NCI-H748 treated with DMSO at 0.1 percent for 48 hours (cell line): ENCODE data around the gene LAPTM5.

Experiments
- DNase-seq: peaks from one replicate; lab custom pipeline; 2025; lab: John Stamatoyannopoulos, UW

LAPTM5 gene

DNA sequence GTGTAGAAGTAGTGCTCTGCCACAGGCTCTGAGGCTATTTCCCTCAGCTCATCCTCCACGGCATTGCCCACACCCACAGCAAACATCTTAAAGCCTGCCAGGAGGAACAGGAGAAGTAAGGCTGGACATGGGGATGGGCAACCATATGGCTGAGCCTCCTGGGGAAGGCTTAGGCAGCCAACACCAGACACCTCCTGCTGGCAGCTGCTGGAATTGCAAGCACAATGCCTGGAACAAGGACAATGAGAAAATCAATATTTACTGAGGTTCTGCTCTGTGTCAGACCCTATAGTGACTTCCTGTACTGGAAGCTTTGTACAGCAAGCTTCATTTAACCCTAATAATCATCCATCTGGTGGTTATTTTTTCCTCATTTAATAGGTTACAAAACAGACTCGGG lies 42.4 kb downstream of the LAPTM5 start:
- DNase-seq, result no peak

GRCh38 chr1:30714536-30715090 lies 43.0 kb downstream of the LAPTM5 start:
- DNase-seq, result no peak

DNA sequence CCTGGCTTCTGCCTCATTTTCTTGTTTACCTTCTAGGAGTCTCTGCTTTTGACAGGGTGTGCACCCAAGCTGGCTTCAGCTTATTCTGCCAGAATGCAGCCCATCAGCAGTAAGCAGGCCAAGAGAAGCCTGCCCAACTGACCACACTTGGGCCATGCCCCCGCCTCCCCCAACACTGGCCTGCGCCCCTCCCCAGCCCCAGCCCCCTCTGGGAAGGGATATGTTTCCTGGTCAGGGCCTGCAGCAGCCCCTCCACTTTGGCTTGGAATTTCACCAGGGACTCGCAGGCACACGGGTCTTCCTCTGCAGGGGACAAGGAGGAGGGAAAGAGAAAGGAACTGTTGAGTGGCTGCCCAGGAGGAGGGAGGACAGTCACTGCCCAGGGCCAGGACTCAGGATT lies 43.5 kb downstream of the LAPTM5 start:
- DNase-seq, result no peak

- DNase-seq, result no peak
These were observed 44.3 kb downstream of the LAPTM5 start for GRCh38 chr1:30713311-30713710.

DNA sequence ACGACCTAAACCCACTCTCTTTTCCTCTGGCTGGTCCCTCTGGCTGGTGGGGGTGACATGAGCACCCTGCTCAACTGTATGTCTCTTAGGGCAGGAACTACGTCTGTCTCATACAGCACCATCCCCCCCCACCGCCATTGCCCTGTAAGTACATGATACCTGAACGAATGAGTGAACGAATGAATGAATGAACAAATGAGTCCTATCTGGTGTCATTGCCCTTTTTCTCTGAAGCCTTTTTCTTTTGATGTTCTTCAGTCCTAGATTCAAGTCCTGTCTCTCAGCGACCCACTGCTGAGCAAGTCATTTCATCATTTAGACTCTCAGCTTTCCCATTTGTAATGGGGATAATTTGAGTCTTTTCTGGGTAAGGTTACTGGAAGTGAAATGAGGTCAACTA lies 45.0 kb downstream of the LAPTM5 start:
- DNase-seq, result no peak

DNA sequence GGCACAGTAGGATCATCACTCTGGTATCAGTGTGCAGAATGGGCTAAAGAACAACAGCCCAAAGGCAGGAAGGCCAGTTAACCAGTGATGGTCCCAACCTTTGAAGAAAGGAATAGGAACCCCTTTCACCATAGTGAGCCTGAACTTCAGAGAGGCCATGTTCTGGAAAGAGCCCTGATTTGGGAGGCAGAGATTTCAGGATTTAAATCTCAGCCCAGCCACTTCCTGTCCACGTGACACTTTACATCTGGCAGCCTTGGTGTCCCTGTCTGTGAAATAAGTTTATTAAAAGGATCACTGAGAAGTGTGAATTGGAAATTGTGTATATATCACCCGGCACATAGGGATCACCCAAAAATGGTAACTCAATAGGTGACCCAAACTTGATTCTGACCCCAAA lies 47.2 kb downstream of the LAPTM5 start:
- no peak for DNase-seq

DNA sequence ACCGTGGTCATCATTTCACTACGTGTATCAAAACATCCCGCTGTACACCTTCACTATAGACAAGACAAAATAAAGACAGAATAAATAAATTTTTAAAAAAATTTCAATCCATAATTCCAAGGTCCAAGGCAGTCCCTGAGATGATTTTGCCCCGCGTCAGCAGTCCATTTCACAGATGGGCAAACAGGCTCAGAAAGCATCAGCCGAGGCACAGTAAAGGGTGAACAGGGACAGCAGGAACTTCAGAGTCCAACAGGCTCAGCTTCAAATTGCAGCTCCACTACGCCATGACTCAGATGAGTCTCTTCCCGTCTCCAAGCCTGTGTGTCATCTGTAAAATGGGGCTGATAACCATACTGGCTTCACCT lies 49.2 kb downstream of the LAPTM5 start:
- no peak for DNase-seq

- peak; percentile 37 for DNase-seq
These were observed 49.9 kb downstream of the LAPTM5 start for GRCh38 chr1:30707412-30708360.

- DNase-seq, result no peak
These were observed 51.0 kb downstream of the LAPTM5 start for GRCh38 chr1:30706528-30706927.

DNA sequence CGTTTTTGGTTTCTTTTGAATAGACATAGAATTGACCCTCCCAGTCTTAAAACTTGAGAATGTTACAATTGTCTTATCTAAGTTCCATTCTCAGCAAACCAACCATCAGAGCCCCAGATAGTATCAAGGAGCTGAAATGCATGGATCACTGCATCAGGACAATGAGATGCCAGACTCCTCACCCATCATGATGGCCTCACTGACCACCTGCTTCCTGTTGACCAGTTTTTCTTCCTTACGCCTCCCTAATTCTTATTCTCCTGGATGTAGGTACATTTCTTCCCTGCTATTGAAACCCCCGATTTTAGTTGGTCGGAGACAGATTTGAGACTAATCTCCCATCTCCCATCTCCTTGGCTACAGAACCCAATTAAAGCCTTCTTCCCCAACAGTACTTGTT lies 51.9 kb downstream of the LAPTM5 start:
- no peak for DNase-seq

GRCh38 chr1:30704765-30705509 lies 52.6 kb downstream of the LAPTM5 start:
- no peak for DNase-seq

GRCh38 chr1:30704271-30704670 lies 53.3 kb downstream of the LAPTM5 start:
- no peak for DNase-seq

GRCh38 chr1:30702823-30703222 lies 54.8 kb downstream of the LAPTM5 start:
- DNase-seq, result no peak

DNA sequence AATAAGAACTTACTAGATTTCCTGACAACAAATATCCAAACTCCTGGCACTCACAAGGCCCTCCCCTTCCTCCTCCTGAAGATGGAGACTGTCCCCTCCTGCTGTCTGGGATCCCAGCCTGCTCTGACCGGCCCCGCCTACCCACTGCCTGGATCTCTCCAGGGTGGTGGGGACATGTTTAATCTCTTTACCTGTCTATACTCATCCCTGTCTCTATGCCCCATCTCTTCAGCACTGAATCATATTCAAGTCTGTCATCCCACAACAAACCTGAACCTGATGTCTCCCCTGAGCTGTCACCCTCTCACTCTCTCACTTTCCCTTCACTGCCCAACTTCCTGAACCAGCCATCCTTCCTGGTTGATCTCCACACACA lies 56.3 kb downstream of the LAPTM5 start:
- DNase-seq, result no peak

DNA sequence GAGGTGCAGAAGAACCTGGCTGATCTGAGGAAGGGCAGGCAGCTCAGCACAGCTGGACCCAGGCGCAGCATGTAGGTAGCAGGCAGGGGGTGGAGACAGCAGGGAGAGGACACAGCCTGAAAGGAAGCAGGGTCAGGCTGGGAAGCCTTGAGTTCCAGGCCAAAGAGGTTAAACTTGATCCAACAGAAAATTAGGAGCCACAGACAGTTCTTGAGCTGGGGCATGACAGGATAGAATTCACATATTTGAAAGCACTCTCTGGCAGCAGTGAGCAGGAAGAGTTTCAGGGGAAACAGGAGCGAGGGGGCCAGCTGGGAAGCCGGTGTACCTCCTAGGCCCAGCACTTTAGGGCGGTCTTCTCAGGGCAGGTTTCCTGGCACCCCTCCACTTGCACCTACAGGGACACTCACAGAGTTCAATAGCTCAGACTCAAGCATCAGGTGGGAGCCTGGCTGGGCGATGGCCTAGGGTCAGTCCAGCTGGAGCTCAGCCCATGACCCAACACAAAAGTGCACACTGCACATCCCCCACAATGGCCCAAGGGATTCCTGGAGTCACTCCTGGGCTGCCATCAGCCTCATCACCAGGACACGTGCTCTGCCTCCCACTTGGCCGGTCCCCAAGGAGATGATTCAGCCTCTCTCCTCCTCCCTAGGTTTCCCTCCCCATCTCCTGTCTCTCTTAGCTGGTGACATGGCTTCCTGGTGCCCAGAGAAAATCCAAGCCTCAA lies 56.9 kb downstream of the LAPTM5 start:
- no peak for DNase-seq

GRCh38 chr1:30699762-30700161 lies 57.8 kb downstream of the LAPTM5 start:
- no peak for DNase-seq

- DNase-seq, result no peak
These were observed 59.1 kb downstream of the LAPTM5 start for GRCh38 chr1:30698401-30698981.

GRCh38 chr1:30697571-30698376 lies 59.8 kb downstream of the LAPTM5 start:
- DNase-seq, result no peak

DNA sequence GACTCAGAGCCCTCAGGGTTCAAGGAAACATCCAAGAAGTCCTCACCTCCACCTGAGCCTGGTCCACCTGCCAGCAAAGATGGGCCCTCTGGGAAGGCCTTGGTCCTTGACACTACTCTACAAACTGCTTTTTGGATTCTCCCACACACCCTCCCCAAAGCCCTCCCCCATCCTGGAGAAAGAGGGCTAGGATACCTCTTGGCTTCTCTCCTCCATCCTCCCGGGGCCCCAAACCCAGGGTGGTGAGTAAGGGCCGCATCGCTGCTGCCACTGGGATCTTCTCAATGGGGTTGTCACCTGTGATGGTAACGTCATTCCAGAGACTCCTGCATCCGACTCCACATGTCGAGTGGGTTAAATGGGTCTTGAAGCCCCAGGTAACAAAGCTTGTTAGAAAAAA lies 60.7 kb downstream of the LAPTM5 start:
- no peak for DNase-seq

DNA sequence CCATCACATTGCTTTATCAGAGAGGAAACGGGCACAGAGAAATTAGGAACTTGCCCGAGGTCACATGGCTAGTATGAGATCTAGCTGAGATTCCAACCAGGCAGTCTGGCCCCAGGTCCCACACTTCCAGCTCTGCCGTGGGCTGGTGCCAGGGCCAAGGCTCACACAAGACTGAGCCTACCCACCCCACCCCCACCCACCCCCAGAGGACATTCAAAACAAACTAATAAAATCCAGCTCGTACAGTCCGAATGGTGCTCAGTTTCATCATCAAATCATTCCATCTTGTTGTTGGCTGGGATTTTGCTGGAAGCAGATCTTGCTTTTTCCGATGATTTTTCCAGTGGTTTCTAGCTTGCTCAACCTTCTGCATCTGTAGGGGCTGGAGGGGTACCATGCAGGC lies 62.1 kb downstream of the LAPTM5 start:
- no peak for DNase-seq
